ENCODE measurements around the gene HSPA5.

HSPA5 gene

DNA sequence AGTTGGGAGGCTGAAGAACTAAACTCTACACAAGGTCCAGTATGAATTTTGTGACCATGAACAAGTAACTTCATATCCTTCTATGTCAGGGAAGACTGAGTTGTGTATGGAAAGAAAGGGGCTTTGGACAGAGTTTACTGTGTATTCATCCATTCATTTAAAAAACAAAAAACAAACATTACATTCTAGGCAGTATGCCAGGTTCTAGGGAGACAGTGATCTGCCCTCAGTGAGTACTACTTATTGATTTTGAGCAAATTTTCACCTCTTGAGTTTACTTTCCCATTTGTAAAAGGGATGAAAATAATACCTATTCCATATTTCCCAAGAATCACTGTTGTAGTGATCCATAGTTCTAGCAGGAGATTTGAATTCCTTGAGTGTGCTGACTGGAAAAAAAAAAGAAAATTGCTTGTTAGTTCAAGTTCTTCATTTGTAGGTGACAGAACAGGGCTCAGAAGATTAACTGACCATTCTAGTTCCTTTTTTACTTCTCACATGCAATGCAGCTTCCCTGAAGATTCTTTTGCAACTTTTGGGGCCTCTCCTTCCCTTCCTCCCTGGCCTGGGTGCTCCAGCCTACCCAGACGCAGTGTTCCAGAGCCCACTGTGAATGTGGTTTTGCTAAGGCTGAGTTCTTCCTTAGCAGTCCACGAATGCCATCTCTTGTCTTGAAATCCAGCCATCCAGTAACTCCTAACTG is 17.8 kb upstream of the HSPA5 start:
- peak; percentile 69 to 92 for DNase-seq (ENCODE audit: low read depth in 1 of 2, low spot score in 1 of 2)
- Histone ChIP-seq H3K27me3 (ENCODE audit: insufficient read depth, poor library complexity, severe bottlenecking) (no peaks in the 10 kb centered on the region), H3K4me3 (replicated peaks; ENCODE audit: insufficient read depth, low read length) (no peak overlapping the region), H3K27ac (replicated peaks) (peak overlapping the region; percentile 89)
- TF ChIP-seq GABPA (IDR thresholded peaks at IDR 0.05; ENCODE audit: low read depth), result no peak; the same call in 1 of the 2 replicates
- TF ChIP-seq, protein P1, sequence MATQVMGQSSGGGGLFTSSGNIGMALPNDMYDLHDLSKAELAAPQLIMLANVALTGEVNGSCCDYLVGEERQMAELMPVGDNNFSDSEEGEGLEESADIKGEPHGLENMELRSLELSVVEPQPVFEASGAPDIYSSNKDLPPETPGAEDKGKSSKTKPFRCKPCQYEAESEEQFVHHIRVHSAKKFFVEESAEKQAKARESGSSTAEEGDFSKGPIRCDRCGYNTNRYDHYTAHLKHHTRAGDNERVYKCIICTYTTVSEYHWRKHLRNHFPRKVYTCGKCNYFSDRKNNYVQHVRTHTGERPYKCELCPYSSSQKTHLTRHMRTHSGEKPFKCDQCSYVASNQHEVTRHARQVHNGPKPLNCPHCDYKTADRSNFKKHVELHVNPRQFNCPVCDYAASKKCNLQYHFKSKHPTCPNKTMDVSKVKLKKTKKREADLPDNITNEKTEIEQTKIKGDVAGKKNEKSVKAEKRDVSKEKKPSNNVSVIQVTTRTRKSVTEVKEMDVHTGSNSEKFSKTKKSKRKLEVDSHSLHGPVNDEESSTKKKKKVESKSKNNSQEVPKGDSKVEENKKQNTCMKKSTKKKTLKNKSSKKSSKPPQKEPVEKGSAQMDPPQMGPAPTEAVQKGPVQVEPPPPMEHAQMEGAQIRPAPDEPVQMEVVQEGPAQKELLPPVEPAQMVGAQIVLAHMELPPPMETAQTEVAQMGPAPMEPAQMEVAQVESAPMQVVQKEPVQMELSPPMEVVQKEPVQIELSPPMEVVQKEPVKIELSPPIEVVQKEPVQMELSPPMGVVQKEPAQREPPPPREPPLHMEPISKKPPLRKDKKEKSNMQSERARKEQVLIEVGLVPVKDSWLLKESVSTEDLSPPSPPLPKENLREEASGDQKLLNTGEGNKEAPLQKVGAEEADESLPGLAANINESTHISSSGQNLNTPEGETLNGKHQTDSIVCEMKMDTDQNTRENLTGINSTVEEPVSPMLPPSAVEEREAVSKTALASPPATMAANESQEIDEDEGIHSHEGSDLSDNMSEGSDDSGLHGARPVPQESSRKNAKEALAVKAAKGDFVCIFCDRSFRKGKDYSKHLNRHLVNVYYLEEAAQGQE (IDR thresholded peaks at IDR 0.05; ENCODE audit: insufficient replicate concordance, low read depth), result peak; percentile 60
- peak; percentile 80 for TF ChIP-seq SPI1 (IDR thresholded peaks at IDR 0.05; ENCODE audit: borderline replicate concordance, low read depth)
- peak; percentile 74 for TF ChIP-seq POLR2AphosphoS5 (IDR thresholded peaks at IDR 0.05; ENCODE audit: low read depth)
- TF ChIP-seq, protein P2, sequence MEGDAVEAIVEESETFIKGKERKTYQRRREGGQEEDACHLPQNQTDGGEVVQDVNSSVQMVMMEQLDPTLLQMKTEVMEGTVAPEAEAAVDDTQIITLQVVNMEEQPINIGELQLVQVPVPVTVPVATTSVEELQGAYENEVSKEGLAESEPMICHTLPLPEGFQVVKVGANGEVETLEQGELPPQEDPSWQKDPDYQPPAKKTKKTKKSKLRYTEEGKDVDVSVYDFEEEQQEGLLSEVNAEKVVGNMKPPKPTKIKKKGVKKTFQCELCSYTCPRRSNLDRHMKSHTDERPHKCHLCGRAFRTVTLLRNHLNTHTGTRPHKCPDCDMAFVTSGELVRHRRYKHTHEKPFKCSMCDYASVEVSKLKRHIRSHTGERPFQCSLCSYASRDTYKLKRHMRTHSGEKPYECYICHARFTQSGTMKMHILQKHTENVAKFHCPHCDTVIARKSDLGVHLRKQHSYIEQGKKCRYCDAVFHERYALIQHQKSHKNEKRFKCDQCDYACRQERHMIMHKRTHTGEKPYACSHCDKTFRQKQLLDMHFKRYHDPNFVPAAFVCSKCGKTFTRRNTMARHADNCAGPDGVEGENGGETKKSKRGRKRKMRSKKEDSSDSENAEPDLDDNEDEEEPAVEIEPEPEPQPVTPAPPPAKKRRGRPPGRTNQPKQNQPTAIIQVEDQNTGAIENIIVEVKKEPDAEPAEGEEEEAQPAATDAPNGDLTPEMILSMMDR (IDR thresholded peaks at IDR 0.05; ENCODE audit: insufficient read depth, low read length), result no peak

DNA sequence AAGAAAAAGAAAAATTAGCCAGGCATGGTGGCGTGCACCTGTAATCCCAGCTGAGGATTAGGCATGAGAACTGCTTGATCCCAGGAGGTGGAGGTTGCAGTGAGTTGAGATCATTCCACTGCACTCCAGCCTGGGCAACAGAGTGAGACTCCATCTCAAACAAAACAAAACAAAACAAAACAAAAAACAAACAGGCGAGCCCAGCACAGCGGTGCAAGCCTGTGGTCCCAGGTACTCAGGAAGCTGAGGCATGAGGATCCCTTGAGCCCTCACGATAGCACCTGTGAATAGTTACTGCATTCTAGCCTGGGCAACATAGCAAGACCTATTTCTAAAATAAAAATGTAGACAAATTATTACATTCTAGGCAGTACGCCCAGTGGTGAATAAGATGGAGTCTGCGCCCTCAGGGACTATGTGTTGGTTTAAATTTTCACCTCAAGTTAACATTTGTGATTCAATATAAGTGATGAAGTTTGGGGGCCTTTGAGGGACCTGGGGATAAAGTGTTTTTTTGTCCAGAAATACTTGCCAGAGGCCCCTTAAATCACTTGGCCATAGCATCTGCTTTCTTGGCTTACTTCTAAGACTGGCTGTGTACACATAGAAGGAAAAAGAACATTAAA is 17.1 kb upstream of the HSPA5 start:
- peak overlapping the region; percentile 89 for H3K27ac ChIP-seq (replicated peaks)
- DNase-seq (ENCODE audit: low read depth in 1 of 2, low spot score in 1 of 2), result no peak
- no peaks in the 10 kb centered on the region for H3K27me3 ChIP-seq (ENCODE audit: insufficient read depth, poor library complexity, severe bottlenecking)
- TF ChIP-seq GABPA (IDR thresholded peaks at IDR 0.05; ENCODE audit: low read depth) (no peak), POLR2AphosphoS5 (IDR thresholded peaks at IDR 0.05; ENCODE audit: low read depth) (no peak), SPI1 (IDR thresholded peaks at IDR 0.05; ENCODE audit: borderline replicate concordance, low read depth) (no peak)
- TF ChIP-seq, protein P2 (IDR thresholded peaks at IDR 0.05; ENCODE audit: insufficient read depth, low read length), result no peak
- TF ChIP-seq, protein P1 (IDR thresholded peaks at IDR 0.05; ENCODE audit: insufficient replicate concordance, low read depth), result no peak
- H3K4me3 ChIP-seq (replicated peaks; ENCODE audit: insufficient read depth, low read length), result no peak overlapping the region

DNA sequence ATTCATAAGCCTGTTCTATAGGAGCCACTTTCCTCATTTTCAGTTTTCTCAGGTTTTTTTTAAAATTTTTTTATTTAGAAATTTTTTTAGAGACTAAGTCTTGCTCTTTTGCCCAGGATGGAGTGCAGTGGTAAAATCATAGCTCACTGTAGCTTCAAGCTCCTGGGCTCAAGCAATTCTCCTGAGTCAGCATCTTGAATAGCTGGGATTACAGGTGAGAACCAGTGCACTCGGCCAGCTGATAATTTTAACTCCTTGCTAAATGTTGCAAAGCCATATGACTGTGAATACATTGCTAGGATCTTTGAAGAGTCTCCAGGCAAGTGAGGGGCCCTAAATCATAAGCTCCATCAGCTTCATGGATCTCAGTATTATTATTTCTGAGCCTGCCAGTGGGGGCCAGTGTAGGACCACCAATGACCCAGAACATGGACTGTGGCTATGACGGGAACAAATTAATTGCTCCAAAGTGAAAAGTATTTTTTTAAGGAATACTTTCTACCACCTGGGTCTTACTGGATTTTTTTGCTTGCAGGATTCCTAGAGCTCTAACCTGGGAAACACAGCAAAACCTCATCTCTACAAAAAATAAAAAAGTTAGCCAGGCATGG is 14.7 kb upstream of the HSPA5 start:
- Histone ChIP-seq H3K27me3 (ENCODE audit: insufficient read depth, poor library complexity, severe bottlenecking) (no peaks in the 10 kb centered on the region), H3K27ac (replicated peaks) (no peak overlapping the region), H3K4me3 (replicated peaks; ENCODE audit: insufficient read depth, low read length) (no peak overlapping the region)
- DNase-seq (ENCODE audit: low read depth in 1 of 2, low spot score in 1 of 2), result peak in 1 of 2 experiments; percentile 20
- TF ChIP-seq, protein P2 (IDR thresholded peaks at IDR 0.05; ENCODE audit: insufficient read depth, low read length), result no peak
- TF ChIP-seq SPI1 (IDR thresholded peaks at IDR 0.05; ENCODE audit: borderline replicate concordance, low read depth), result no peak
